ENCODE data around the gene CBR4. TPM values are rescaled to one million over a fixed set of nuclear protein-coding genes. Genes with fewer than 3 reads are reported as not detected.

CBR4 gene
- polyA plus RNA-seq, 1 donor (not counting 4 experiments of a cell fraction or from before 2014, with no cell fraction given), result 9.1 TPM

DNA sequence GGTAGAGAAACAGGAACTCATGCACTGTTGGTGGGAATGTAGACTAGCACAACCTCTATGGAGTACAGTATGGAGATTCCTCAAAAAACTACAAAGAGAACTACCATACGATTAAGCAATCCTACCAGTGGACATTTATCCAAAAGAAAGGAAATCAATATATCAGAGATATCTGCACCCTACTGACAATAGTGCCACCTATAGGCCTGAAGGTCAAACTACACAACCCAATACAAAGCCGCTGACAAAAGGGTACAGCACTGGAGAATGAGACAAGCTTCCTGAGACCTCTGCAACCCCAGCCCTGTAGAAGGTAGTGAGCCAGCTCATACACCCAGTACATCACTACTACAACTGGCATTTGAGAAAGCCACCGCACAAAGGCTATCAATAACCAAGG is 67.1 kb downstream of the CBR4 start:
- H2AFZ ChIP-seq (ENCODE audit: control insufficient read depth, low read length), result no peak overlapping the region
- no peak overlapping the region for H3K9ac ChIP-seq (ENCODE audit: control insufficient read depth, extremely low read depth, insufficient read depth, low read length)
- H3K9me1 ChIP-seq (ENCODE audit: control insufficient read depth, extremely low read depth, insufficient read depth, low read length), result no peaks in the 10 kb centered on the region
- no peaks in the 10 kb centered on the region for H3K27me3 ChIP-seq (ENCODE audit: control insufficient read depth, extremely low read depth, insufficient read depth, low read length)
- H3K79me2 ChIP-seq (ENCODE audit: control insufficient read depth, insufficient read depth, low read length), result no peaks in the 10 kb centered on the region
- DNase-seq (ENCODE audit: low read depth, low spot score), result no peak
- no peaks in the 10 kb centered on the region for H3K9me3 ChIP-seq (ENCODE audit: control insufficient read depth, low read depth, low read length)
- TF ChIP-seq, protein P1, sequence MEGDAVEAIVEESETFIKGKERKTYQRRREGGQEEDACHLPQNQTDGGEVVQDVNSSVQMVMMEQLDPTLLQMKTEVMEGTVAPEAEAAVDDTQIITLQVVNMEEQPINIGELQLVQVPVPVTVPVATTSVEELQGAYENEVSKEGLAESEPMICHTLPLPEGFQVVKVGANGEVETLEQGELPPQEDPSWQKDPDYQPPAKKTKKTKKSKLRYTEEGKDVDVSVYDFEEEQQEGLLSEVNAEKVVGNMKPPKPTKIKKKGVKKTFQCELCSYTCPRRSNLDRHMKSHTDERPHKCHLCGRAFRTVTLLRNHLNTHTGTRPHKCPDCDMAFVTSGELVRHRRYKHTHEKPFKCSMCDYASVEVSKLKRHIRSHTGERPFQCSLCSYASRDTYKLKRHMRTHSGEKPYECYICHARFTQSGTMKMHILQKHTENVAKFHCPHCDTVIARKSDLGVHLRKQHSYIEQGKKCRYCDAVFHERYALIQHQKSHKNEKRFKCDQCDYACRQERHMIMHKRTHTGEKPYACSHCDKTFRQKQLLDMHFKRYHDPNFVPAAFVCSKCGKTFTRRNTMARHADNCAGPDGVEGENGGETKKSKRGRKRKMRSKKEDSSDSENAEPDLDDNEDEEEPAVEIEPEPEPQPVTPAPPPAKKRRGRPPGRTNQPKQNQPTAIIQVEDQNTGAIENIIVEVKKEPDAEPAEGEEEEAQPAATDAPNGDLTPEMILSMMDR (optimal IDR thresholded peaks at IDR 0.05 in 1 of 3, IDR thresholded peaks at IDR 0.05 in 1 of 3, conservative IDR thresholded peaks at IDR 0.05 in 1 of 3; ENCODE audit: extremely low read depth in 1 of 3, insufficient read depth in 2 of 3, low read length in 3 of 3), result peak; percentile 39 to 61 (median 49)
- TF ChIP-seq EZH2 (IDR thresholded peaks at IDR 0.05; ENCODE audit: low read length), result no peak
- no peaks in the 10 kb centered on the region for H4K20me1 ChIP-seq (ENCODE audit: control insufficient read depth, extremely low read depth, insufficient read depth, low read length)
- H3K27ac ChIP-seq (ENCODE audit: control insufficient read depth, insufficient read depth, low read length), result no peak overlapping the region
- H3K4me1 ChIP-seq (ENCODE audit: control insufficient read depth, extremely low read depth, insufficient read depth, low read length), result no peaks in the 10 kb centered on the region
- peak; percentile 34 for FAIRE-seq
- dilution Hi-C loops (cut with MboI; ENCODE audit: extremely low pct_ligation_motif_present, low sequenced_read_pairs), result no loop called here
- no peak overlapping the region for H3K4me2 ChIP-seq (ENCODE audit: control insufficient read depth, extremely low read depth, insufficient read depth, low read depth, low read length)
- no peak overlapping the region for H3K4me3 ChIP-seq (ENCODE audit: control insufficient read depth in 2 of 3, extremely low read depth in 1 of 3, insufficient read depth in 2 of 3, low read depth in 1 of 3, low read length in 3 of 3)
- H3K36me3 ChIP-seq (ENCODE audit: control insufficient read depth in 2 of 2, extremely low read depth in 1 of 2, insufficient read depth in 2 of 2, low read length in 2 of 2), result no peaks in the 10 kb centered on the region

Small RNA genes lying within 50 kb of the gene (small RNA-seq; reads per million reads assigned to genes)
- gene RNY4P17 (ENCODE audit: insufficient read length in 3 of 3, low read depth in 3 of 3, low replicate concordance in 1 of 3), result 0.20 to 14.1 (median 14.0) reads per million in 3 experiments
